ENCODE data around the gene CCR8.
"Not testable (repeated sequence)": the region's sequence is repeated elsewhere in the genome, so short reads cannot be mapped to it uniquely, and the experiment has no call there.

Gene CCR8

DNA sequence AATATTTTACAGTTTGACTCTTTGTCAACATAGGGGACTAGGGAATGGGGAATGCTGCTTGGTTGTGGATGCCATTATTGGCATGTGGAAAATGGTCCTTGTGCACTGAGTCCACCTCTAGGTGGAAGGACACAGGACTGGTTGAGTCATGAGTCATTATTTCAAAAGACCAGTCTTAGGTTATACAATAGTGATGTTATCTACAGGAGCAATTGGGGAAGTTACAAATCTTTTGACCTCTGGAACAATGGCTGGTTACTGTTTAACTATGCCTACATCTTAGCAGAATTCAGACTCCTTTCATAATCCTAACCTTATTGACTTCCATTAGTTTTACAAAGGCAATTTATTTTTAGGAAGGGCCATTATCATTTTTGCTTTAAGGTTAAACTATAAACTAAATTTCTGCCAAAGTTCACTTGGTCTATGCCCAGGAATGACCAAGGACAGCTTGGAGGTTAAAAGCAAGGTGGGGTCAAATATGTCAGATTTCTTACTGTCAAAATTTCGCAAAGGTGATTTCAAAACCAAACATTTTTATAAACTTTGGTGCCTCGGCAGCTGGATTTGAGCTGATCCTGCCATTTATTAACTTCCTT lies 11.8 kb upstream of the CCR8 start:
- DNase-seq, result no peak

DNA sequence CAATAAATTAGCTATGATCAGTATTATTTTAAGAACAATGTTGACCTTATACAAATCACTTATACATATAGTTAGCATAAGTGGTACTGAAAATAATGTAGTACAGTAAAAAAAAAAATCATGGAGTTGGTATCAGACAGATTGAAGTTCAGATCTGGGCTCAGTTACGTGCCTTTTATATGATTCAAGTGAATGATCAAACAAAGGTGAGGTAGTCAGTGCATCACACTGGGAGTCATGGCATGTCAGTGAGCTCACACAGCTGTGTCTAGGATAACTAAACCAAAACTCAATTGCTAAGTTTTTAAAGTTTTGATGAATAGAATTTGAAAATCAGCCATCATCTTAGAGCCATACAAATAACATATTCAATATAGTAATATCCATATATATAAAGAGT lies 11.2 kb upstream of the CCR8 start:
- DNase-seq, result no peak

DNA sequence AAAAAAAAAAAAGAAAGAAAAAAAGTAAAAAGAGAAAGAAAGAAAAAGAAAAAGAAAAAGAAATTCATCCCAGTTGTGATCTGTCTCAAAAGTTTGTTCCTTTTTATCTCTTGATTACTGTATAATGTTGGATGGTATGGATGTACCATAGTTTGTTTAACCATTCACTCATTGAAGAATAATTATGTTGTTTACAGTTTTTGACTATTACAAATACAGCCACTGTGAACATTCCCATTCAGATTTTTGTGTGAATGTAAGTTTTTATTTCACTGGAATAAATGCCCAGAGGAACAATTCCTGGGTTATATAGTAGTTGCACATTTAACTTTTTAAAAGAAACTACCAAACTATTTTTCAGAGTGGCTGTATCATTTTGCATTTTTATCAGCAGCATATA lies 10.3 kb upstream of the CCR8 start:
- DNase-seq, result no peak

DNA sequence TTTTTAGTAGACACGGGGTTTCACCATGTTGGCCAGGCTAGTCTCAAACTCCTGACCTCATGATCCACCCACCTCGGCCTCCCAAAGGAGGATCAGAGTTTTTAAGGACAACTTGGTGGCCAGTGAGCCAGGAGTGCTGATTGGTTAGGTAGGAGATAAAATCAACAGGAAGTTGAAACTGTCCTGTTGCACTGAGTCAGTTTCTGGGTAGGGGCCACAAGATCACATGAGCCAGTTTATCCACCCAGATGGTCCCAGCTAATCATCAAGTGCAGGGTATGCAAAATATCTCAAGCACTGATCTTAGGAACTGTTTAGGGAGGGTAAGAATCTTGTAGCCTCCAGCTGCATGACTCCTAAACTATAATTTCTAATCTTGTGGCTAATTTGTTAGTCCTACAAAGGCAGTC lies 7.9 kb upstream of the CCR8 start:
- not testable (repeated sequence) for DNase-seq

DNA sequence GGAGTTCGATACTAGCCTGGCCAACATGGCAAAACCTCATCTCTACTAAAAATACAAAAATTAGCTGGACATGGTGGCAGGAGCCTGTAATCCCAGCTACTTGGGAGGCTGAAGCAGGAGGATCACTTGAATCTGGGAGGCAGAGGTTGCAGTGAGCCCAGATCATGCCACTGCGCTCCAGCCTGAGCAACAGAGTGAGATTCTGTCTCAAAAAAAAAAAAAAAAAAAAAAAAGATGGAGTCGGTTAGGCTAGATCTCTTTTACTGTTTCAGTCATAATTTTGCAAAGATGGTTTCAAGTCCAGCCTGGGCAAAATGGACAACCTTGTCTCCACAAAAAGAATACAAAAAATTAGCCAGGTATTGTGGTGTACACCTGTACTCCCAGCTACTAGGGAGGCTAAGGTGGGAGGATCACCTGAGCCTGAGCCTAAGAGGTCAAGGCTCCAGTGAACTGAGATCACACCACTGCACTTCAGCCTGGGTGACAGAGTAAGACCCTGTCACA lies 7.2 kb upstream of the CCR8 start:
- DNase-seq, result not testable (repeated sequence)

DNA sequence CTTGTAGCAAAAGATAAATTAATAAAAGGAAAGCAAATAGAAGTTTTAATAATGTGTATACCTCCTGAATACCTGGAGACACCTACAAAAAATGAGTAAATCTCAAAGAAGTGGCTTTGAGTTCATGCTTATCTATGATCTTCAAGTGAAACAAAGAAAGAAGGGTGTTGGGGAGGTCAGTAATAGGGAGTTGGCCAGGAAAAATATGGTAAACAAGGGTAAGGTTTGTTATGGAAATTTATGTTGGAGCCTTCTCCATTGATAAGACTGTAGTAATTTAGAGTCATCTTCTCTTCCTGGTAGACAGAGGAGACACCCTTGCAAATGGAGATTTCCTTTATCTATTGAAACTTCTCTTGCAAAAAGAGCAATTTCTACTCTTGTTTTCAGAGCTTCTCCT lies 6.6 kb upstream of the CCR8 start:
- no peak for DNase-seq

DNA sequence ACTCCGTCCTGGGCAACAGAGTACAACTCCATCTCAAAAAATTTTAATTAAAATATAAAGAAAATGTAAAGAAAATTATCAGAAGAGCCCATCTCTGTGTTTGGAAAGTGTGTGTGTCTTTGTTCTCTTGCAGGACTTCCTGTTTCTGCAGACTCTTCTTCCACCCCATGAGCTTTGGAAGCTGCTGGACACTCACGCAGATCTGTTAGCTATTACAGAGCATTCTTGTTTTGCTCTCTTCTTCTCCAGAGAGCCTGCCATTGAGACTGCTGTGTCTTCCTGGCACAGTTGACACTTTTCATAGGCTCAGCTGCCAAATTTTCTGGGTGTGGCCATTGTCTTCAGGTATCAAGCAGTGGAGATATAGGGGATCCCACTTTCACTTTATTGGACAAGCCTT lies 6.0 kb upstream of the CCR8 start:
- no peak for DNase-seq

DNA sequence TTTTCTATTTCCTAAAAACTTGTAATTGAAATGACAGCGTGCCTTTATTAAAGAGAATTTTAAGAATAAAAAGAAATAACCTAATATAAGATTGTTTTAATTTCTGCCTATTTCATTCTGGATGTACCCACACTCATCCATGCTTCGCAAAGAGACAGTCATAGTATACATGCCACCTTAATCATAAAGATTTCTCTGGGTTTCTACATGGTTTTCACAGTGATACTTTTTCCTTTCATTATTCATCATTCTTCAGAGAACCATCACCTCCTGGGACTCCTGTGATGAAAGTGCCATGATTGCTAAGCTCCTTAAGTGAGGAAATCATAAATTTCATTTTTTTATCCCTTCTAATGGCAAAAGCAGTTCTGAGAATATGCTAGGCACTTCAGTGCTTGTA lies 4.3 kb upstream of the CCR8 start:
- no peak for DNase-seq

DNA sequence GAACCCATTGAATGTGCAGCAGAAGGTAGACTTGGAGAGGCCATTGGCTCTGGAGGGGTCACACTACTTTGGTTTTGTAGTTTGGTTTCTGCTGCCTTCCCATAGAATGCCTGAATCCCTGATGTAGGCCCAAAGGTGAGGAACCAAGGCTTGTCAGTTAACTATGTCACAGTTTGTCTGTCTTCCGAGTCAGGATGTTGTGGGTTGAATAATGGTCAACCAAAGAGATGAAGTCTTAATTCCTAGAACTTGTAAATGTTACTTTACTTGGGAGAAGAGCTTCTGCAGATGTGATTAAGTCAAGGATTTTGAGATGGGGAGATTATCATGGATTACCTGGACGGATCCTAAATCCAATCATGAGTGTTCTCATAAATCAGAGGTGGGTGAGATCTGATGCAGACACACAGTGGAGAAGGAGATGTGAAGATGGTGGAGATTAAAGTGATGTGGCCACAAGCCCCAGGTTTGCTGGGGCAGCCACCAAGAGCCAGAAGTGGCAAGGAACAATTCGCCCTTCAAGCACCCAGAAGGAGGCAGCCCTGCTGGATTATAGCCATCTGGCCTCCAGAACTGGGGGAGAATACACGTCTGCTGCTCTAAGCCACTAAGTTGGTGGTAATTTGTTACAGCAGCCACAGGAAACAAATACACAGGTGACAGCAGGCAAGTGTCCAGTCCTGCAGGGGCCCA lies 2.3 kb upstream of the CCR8 start:
- no peak for DNase-seq

DNA sequence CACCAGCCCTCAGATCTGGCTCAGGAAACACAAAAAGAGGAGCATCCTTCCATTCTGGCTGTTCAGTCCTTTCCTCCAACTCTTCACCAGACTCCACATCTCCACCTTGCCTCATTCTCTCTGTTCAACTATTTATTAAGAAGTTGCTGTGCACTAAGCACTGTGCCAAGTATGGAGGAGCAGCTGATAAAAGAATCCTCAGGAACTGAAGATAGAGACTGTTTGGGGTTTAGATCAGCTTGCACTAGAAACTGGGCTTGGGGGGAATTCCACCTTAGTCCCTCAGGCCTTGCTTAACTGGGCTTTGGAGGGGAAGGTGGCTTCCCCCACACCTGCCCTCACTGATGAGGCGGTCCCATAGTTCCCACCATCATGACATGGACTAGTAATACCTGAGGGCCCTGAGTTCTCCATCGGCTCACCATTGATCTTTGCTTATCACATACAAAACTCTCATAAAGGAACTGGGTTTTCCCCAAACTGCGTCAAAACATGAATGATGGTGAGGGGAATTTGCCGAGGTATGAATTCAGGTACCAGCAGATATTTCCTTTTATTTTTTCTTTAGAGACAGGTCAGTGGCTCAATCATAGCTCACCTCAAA lies 1.7 kb upstream of the CCR8 start:
- DNase-seq, result no peak

DNA sequence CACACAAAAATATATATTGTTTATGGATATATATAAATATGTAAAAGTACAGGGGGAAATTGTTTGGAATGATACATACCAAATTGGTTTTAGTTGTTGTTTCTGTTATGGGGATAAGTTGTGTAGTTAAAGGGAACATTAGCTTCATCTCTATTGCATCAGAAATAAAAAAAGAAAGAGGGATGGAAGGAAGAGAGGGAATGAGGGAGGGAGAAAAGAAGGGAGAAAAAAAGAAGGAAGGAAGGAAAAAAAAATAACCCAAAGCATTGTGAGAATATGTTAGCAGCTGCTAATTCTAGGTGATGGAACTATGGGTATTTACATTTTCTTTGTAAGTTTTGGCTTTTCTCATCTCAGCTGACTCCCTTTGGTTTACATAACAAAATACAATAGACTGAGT lies 1.3 kb downstream of the CCR8 start:
- no peak for DNase-seq

DNA sequence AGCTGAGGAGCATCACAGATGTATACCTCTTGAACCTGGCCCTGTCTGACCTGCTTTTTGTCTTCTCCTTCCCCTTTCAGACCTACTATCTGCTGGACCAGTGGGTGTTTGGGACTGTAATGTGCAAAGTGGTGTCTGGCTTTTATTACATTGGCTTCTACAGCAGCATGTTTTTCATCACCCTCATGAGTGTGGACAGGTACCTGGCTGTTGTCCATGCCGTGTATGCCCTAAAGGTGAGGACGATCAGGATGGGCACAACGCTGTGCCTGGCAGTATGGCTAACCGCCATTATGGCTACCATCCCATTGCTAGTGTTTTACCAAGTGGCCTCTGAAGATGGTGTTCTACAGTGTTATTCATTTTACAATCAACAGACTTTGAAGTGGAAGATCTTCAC lies 3.0 kb downstream of the CCR8 start:
- DNase-seq, result no peak

DNA sequence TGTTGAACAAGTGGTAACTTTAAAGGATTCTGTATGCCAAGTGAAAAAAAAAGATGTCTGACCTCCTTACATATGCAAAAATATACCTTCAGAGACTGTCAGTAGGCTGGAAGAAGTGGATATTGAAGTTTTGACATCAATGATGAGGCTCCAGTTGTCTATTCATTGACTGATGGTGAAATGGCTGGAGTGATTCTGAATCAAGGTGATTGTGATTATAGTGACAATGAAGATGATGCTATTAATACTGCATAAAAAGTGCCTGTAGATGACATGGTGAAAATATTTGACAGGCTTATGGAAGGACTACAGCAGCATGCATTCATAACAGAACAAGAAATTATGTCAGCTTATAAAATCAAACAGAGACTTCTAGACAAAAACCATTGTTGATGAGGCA lies 4.1 kb downstream of the CCR8 start:
- no peak for DNase-seq

DNA sequence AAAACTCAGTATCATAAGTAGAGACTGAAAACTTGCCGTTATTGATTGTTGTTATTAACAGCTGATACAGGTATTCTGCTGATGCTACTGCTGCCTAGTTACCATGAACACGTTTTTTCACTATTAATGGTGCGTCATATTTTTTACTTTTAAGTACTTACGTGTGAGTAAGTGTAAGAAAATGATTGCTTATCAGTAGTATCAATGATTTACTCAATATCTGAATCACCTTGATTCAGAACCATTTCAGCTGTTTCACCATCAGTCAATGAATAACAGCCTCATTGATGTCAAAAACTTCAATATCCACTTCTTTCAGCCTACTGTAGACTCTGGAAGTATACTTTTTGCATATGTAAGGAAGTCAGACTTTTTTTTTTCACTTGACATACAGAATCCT lies 4.7 kb downstream of the CCR8 start:
- no peak for DNase-seq

DNA sequence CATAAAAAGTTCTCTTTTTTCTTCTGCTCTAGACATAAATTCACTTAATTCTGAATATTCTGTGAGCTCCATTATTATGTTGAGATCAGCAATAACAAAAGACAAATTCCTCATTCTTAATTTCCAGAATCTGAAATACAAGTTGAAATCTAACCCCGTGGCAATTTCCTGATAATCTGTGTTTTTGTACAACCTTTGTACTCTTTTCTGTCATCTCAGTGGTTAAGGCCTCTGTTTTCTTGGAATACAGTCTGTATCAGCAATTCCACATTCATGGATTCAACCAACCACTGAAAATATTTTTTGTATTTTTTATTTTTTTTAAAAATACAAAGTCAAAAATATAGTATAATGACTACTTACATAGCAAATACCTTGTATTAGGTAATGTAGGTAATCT lies 8.7 kb downstream of the CCR8 start:
- DNase-seq, result no peak

DNA sequence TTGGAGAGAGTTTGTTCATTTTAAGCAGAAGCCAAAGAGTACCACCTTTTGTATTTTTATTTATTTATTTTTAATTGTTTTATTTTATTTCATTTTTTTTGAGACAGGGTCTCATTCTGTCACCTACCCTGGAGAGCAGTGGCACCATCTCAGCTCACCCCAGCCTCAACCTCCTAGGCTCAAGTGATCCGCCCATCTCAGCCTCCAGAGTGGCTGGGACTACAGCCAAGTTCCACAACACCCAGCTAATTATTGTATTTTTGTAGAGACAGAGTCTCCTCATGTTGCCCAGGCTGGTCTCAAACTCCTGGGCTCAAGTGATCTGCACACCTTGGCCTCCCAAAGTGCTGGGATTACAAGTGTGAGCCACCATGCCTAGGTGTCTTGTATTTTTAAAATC lies 9.6 kb downstream of the CCR8 start:
- DNase-seq, result no peak

DNA sequence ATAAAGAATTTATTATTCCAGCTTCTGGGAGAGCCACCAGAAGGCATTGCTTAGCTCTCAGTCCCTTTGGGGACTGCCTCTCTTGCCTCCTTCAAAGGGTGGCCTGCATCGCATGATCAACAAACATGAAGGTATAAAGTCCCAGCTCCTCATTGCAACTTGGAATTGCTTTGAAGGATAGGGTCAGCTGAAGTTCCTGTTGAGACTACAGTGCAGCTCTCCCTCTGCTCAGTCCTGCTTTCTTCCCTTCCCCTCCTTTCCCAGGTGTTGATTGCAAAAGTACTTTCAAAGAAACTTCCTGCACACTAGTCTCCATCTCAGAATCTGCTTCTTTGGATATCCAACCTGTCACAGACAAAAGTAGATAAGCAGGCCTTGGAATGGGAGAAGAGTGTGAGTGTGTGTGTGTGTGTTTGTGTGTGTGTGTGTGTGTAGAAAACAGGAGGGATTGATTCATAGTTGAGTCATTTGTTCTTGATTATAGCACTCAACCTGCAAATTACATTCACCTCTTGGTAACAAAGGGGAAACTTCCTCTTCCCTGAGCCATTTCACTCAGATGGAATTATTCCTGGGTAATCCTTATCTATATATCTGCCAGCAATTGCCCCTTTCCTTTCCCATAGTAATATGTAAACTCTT lies 13.7 kb downstream of the CCR8 start:
- no peak for DNase-seq

DNA sequence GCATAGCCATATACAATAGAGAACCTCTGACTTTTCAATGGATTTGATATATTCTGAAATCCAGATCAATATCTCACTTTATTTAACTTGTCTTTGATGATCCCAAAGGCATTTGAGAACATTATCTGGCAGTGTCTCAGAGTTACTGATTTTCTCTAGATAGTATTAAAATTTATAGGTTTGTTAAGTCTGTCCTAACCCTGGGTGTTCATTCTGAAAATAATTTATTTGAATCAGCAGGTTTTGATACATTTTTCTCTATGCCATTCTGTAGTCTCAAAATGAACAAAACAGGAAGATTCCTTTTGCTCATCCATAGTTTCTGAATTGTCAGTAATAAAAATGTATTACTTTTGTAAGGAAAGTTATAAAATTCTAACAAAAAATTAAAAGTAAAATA lies 14.3 kb downstream of the CCR8 start:
- DNase-seq, result no peak

DNA sequence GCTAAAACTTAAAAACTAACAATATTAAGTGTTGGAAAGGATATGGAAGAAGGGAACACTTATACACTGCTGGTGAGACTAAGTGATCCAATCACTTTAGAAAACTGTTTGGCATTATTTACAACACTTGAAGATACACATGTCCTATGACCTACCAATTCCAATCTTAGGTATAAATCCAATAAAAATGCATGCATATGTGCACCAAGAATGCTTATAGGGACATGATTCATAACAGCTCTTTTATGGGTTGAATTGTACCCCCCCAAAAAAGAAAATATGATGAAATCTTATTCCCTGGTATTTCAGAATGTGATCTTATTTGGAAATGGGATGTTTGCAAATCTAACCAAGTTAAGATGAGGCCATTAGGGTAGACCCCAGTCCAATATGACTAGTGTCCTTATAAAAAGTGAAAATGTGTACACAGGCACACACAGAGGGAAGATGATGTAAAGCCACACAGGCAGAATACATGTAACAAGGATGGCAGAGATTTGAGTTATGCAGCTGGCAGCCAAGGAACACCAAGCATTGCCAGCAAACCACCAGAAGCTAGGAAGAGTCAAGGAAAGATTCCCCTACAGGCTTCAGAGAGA lies 15.3 kb downstream of the CCR8 start:
- DNase-seq, result no peak

DNA sequence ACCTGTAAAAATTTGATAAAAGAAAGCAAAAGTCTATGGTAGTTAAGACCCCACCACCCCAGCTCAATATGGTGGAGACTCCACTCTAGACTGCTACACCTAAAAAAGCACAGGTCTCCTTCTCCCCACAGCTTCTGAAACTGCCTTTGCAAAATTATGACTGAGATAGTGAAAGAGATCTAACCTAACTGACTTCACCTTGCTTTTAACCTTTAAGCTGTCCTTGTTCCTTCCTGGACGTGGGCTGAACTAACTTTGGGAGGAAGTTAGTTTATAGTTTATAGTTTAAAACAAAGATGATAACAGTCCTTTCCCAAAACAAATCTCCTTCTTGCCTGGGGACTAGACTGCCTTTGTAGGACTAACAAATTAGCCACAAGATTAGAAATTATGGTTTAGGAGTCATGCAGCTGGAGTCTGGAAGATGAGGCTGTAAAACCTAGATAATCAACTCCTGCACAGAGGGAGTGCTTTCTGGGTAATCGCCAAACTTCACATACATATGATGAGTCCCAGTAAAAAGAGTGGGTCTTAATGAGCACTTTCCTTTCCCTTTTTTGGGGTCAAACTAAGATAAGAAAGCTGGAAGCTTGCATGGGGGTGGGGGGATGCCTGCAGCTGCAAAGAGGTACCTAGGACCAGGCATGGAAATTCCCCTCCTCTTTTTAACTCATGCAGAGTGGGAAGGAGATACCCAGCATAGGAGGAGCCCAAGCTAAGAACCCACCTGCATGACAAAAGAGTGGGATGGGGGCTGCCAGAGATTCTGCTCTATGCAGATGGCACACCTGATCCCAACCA lies 17.5 kb downstream of the CCR8 start:
- no peak for DNase-seq

DNA sequence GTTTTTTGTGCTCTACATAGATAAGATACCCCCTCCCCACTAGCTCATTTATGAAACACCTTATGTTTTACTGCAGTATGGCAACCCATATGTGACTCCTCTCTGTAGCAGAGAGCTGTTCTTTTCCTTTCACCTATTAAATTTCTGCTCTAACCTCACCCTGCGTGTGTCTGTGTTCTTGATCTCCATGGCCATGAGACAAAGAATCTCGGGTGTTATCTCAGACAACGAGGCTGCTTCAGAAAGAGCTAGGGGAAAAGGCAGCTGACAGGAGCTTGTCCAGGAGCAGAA lies 18.0 kb downstream of the CCR8 start:
- no peak for DNase-seq

DNA sequence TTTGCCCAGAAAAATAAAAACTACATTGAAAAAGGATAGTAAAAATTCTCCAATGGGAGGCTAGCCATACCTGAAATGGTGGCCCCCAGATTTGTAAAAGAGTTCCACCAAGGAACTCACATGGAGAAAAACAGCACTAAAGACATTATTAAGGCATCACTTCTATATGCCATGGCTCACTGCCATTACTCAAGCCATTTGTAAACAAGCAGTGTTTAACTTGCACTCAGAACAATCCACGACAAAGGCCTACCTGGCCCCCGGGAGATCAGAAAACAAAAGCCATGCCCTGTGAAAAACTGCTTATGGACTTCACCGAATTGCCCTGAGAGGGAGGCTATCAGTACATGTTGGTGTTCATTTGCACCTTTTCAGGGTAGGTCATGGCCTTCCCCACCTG lies 19.6 kb downstream of the CCR8 start:
- DNase-seq, result no peak

DNA sequence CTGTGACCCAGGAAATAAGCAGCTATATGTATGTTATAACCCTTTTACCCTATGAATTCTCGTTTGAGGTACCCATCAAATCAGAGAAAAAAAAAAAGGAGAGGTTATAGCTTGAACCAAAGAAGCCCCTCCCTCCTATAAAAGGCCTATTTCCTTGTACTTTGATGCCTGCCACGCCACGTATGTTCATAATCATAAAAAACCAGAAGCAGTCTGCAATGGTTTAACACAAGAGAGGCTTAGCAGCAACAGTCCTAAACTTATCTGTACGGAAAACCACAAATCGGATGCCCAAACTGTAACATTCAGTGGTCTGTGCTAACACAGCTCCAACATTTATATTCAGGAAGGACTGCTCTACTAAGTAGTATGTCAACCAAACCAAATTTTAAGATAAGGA lies 21.2 kb downstream of the CCR8 start:
- no peak for DNase-seq

All from activated gamma-delta T cell treated with Interleukin-2 at 50 U/mL for 16 hours (primary cell).